ENCODE results near the gene MRPL9. TPM values are rescaled to one million over a fixed set of nuclear protein-coding genes. Genes with fewer than 3 reads are reported as not detected.

MRPL9 gene
- total RNA-seq (2014; rRNA removed; shearing (Covaris generic)), result 158 and 214 TPM in 2 replicates

GRCh38 chr1:151762941-151763921 lies at the start of gene MRPL9:
MRPL9 (minus strand) TSS chr1:151763496; CDS start chr1:151763479, 17 bp downstream.
- peaks cover 15% of the 10 kb centered on the region for H3K36me3 ChIP-seq (replicated peaks; ENCODE audit: control insufficient read depth, insufficient read depth, low read length)
- H3K4me3 ChIP-seq (ENCODE audit: insufficient read depth, low read depth, low read length), result peak within 1 kb of the TSS; percentile 82
- no peaks in the 10 kb centered on the region; the same call in 1 of the 2 replicates for H3K27me3 ChIP-seq (ENCODE audit: control insufficient read depth, insufficient read depth, low read length)
- DNase-seq, result peak; percentile 95

GRCh38 chr1:151811181-151811580 lies 47.9 kb upstream of the MRPL9 start:
- H3K27me3 ChIP-seq (ENCODE audit: control insufficient read depth, insufficient read depth, low read length), result no peaks in the 10 kb centered on the region; the same call in 1 of the 2 replicates
- no peak for DNase-seq
- H3K36me3 ChIP-seq (replicated peaks; ENCODE audit: control insufficient read depth, insufficient read depth, low read length), result no peaks in the 10 kb centered on the region
- no peak overlapping the region for H3K4me3 ChIP-seq (ENCODE audit: insufficient read depth, low read depth, low read length)

GRCh38 chr1:151809985-151810556 lies 46.8 kb upstream of the MRPL9 start:
- H3K27me3 ChIP-seq (ENCODE audit: control insufficient read depth, insufficient read depth, low read length), result no peaks in the 10 kb centered on the region; the same call in 1 of the 2 replicates
- DNase-seq, result no peak
- no peaks in the 10 kb centered on the region for H3K36me3 ChIP-seq (replicated peaks; ENCODE audit: control insufficient read depth, insufficient read depth, low read length)
- no peak overlapping the region for H3K4me3 ChIP-seq (ENCODE audit: insufficient read depth, low read depth, low read length)

- no peak for DNase-seq
- Histone ChIP-seq H3K27me3 (ENCODE audit: control insufficient read depth, insufficient read depth, low read length) (no peaks in the 10 kb centered on the region; the same call in 1 of the 2 replicates), H3K36me3 (replicated peaks; ENCODE audit: control insufficient read depth, insufficient read depth, low read length) (no peaks in the 10 kb centered on the region)
Measured at GRCh38 chr1:151809290-151809984, 46.1 kb upstream of the MRPL9 start.

GRCh38 chr1:151807766-151808165 lies 44.5 kb upstream of the MRPL9 start:
- Histone ChIP-seq H3K4me3 (ENCODE audit: insufficient read depth, low read depth, low read length) (no peak overlapping the region), H3K36me3 (replicated peaks; ENCODE audit: control insufficient read depth, insufficient read depth, low read length) (no peaks in the 10 kb centered on the region), H3K27me3 (ENCODE audit: control insufficient read depth, insufficient read depth, low read length) (no peaks in the 10 kb centered on the region; the same call in 1 of the 2 replicates)
- DNase-seq, result no peak

More at GRCh38 chr1:151809290-151809984, 46.1 kb upstream of the MRPL9 start:
- no peak overlapping the region for H3K4me3 ChIP-seq (ENCODE audit: insufficient read depth, low read depth, low read length)

GRCh38 chr1:151807131-151807530 lies 43.8 kb upstream of the MRPL9 start:
- Histone ChIP-seq H3K27me3 (ENCODE audit: control insufficient read depth, insufficient read depth, low read length) (no peaks in the 10 kb centered on the region; the same call in 1 of the 2 replicates), H3K36me3 (replicated peaks; ENCODE audit: control insufficient read depth, insufficient read depth, low read length) (no peaks in the 10 kb centered on the region), H3K4me3 (ENCODE audit: insufficient read depth, low read depth, low read length) (no peak overlapping the region)
- DNase-seq, result no peak

GRCh38 chr1:151806170-151806569 lies 42.9 kb upstream of the MRPL9 start:
- H3K4me3 ChIP-seq (ENCODE audit: insufficient read depth, low read depth, low read length), result no peak overlapping the region
- H3K36me3 ChIP-seq (replicated peaks; ENCODE audit: control insufficient read depth, insufficient read depth, low read length), result no peaks in the 10 kb centered on the region
- no peaks in the 10 kb centered on the region; the same call in 1 of the 2 replicates for H3K27me3 ChIP-seq (ENCODE audit: control insufficient read depth, insufficient read depth, low read length)
- DNase-seq, result no peak

- DNase-seq, result peak; percentile 28
- Histone ChIP-seq H3K27me3 (ENCODE audit: control insufficient read depth, insufficient read depth, low read length) (peaks cover 2% of the 10 kb centered on the region; the same call in 1 of the 2 replicates), H3K4me3 (ENCODE audit: insufficient read depth, low read depth, low read length) (no peak within 1 kb of the TSS), H3K36me3 (replicated peaks; ENCODE audit: control insufficient read depth, insufficient read depth, low read length) (no peaks in the 10 kb centered on the region)
Measured at GRCh38 chr1:151805066-151805820, 41.9 kb upstream of the MRPL9 start, which contains the start of gene LINGO4. LINGO4 (minus strand) TSS chr1:151805419; CDS start chr1:151802704, 2,715 bp downstream.

- Histone ChIP-seq H3K36me3 (replicated peaks; ENCODE audit: control insufficient read depth, insufficient read depth, low read length) (no peaks in the 10 kb centered on the region), H3K4me3 (ENCODE audit: insufficient read depth, low read depth, low read length) (no peak overlapping the region), H3K27me3 (ENCODE audit: control insufficient read depth, insufficient read depth, low read length) (peaks cover 7% of the 10 kb centered on the region; the same call in 1 of the 2 replicates)
- no peak for DNase-seq
Measured at GRCh38 chr1:151803915-151804314, 40.6 kb upstream of the MRPL9 start.

GRCh38 chr1:151803164-151803563 lies 39.9 kb upstream of the MRPL9 start:
- DNase-seq, result peak; percentile 6
- Histone ChIP-seq H3K4me3 (ENCODE audit: insufficient read depth, low read depth, low read length) (no peak overlapping the region), H3K27me3 (ENCODE audit: control insufficient read depth, insufficient read depth, low read length) (peaks cover 11% of the 10 kb centered on the region; the same call in 1 of the 2 replicates), H3K36me3 (replicated peaks; ENCODE audit: control insufficient read depth, insufficient read depth, low read length) (no peaks in the 10 kb centered on the region)

- Histone ChIP-seq H3K27me3 (ENCODE audit: control insufficient read depth, insufficient read depth, low read length) (peaks cover 11% of the 10 kb centered on the region; the same call in 1 of the 2 replicates), H3K4me3 (ENCODE audit: insufficient read depth, low read depth, low read length) (no peak overlapping the region), H3K36me3 (replicated peaks; ENCODE audit: control insufficient read depth, insufficient read depth, low read length) (no peaks in the 10 kb centered on the region)
- peak; percentile 7 for DNase-seq
Measured at GRCh38 chr1:151802372-151802771, 39.1 kb upstream of the MRPL9 start.

- H3K27me3 ChIP-seq (ENCODE audit: control insufficient read depth, insufficient read depth, low read length), result peaks cover 11% of the 10 kb centered on the region; the same call in 1 of the 2 replicates
- no peak overlapping the region for H3K4me3 ChIP-seq (ENCODE audit: insufficient read depth, low read depth, low read length)
- peak; percentile 18 for DNase-seq
- H3K36me3 ChIP-seq (replicated peaks; ENCODE audit: control insufficient read depth, insufficient read depth, low read length), result no peaks in the 10 kb centered on the region
Measured at GRCh38 chr1:151801846-151802245, 38.5 kb upstream of the MRPL9 start.

- peak; percentile 17 for DNase-seq
- peaks cover 12% of the 10 kb centered on the region; the same call in 1 of the 2 replicates for H3K27me3 ChIP-seq (ENCODE audit: control insufficient read depth, insufficient read depth, low read length)
Measured at GRCh38 chr1:151801310-151801820, 38.1 kb upstream of the MRPL9 start.

More at GRCh38 chr1:151801310-151801820, 38.1 kb upstream of the MRPL9 start:
- Histone ChIP-seq H3K4me3 (ENCODE audit: insufficient read depth, low read depth, low read length) (no peak overlapping the region), H3K36me3 (replicated peaks; ENCODE audit: control insufficient read depth, insufficient read depth, low read length) (no peaks in the 10 kb centered on the region)
